ENCODE data around the gene KIAA0408.
A peak's percentile ranks its signal among the peaks of the same experiment; 100 is the strongest.

The KIAA0408 gene

GRCh38 chr6:127459231-127459641 lies at the start of gene KIAA0408:
Gene KIAA0408 (minus strand): TSS chr6:127459389. CDS start chr6:127453981, 5,408 bp downstream.
- FAIRE-seq: no peak
- DNase-seq (ENCODE audit: insufficient read length, low spot score): no peak
- TF ChIP-seq, protein P1, sequence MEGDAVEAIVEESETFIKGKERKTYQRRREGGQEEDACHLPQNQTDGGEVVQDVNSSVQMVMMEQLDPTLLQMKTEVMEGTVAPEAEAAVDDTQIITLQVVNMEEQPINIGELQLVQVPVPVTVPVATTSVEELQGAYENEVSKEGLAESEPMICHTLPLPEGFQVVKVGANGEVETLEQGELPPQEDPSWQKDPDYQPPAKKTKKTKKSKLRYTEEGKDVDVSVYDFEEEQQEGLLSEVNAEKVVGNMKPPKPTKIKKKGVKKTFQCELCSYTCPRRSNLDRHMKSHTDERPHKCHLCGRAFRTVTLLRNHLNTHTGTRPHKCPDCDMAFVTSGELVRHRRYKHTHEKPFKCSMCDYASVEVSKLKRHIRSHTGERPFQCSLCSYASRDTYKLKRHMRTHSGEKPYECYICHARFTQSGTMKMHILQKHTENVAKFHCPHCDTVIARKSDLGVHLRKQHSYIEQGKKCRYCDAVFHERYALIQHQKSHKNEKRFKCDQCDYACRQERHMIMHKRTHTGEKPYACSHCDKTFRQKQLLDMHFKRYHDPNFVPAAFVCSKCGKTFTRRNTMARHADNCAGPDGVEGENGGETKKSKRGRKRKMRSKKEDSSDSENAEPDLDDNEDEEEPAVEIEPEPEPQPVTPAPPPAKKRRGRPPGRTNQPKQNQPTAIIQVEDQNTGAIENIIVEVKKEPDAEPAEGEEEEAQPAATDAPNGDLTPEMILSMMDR (IDR thresholded peaks at IDR 0.05; ENCODE audit: insufficient read depth, missing control alignments): no peak

DNA sequence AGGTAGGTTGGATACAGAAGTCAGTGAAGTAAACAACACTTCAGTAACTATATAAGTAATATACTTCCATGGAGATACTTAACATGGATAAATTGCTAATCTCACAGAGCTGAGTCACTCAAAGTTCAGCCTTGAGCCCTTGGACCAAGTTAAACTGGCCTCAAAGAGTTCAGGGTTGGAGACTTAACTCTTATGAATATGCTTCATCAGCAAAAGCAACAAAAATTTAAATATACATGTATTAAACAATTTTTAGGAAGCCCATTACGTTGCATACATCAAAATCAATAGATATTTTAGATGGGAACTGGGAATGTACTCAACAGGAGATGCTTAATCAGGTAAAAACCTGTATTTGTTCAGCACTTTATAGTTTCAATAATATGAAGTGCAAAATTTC lies 47.7 kb upstream of the KIAA0408 start:
- no peak for FAIRE-seq
- DNase-seq (ENCODE audit: insufficient read length, low spot score): no peak
- TF ChIP-seq, protein P1 (IDR thresholded peaks at IDR 0.05; ENCODE audit: insufficient read depth, missing control alignments): no peak

DNA sequence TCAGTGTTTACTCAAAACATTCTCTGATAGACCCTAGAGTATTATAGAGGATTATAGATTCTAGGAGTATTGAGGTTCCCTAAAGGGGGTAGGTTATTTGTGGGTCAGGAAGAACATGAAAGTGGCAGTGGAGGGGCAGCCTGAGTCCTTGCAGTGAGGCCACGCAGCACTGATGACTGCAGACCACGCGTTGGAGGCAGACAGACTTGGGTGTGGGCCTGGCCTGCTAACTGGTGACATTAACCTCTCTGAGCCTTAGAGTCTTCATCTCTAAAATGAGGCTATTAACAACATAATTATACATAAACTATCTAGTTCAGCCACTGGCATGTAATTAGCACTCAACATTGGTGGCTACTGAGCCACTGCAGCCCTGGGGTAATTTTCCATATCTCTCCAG lies 43.8 kb upstream of the KIAA0408 start:
- no peak for DNase-seq (ENCODE audit: insufficient read length, low spot score)
- TF ChIP-seq, protein P1 (IDR thresholded peaks at IDR 0.05; ENCODE audit: insufficient read depth, missing control alignments): no peak
- FAIRE-seq: no peak

- TF ChIP-seq, protein P1 (IDR thresholded peaks at IDR 0.05; ENCODE audit: insufficient read depth, missing control alignments): no peak
- DNase-seq (ENCODE audit: insufficient read length, low spot score) (no peak), FAIRE-seq (no peak)
Measured at GRCh38 chr6:127497410-127497809, 38.2 kb upstream of the KIAA0408 start.

DNA sequence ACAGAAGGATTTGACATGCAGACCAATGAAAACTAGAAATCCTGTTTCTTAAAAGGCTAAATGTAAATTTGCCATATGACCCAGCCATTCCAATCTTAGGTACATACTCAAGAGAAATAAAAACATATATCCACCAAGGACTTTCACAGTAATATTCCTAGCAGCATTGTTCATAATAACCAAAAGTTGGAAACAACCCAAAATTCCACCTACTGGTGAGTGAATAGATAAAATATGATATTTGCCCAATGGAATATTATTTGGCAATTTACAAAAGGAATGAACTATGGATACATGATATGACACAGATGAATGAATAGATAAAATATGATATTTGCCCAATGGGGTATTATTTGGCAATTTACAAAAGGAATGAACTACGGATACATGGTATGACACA lies 37.3 kb upstream of the KIAA0408 start:
- FAIRE-seq (no peak), DNase-seq (ENCODE audit: insufficient read length, low spot score) (no peak)
- TF ChIP-seq, protein P1 (IDR thresholded peaks at IDR 0.05; ENCODE audit: insufficient read depth, missing control alignments): no peak

DNA sequence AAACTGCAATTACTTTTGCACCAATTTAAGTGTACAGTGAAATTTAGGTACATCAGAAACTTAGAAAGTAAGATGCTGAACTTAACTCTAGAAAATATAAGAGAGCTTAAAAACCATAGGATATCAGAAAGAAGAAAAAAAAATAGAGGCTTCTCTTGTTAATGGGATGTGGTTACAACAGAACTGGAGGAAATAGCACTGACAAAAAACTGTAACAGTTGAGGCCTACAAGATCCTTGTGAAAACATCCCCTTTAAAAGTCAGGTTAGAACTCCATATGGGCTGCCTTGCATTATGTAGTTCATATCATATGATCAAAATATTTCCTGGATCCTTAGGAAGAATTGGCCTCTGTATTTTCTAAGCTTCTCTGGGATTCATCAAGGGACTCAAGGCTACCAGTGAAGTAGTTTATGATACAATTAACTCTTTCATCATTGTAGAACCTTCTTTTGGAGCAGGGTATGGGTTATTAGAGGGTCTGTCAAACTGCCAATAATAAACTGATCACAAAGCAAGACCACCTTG lies 35.1 kb upstream of the KIAA0408 start:
- DNase-seq (ENCODE audit: insufficient read length, low spot score) (no peak), FAIRE-seq (peak; percentile 67)
- TF ChIP-seq, protein P1 (IDR thresholded peaks at IDR 0.05; ENCODE audit: insufficient read depth, missing control alignments): no peak

DNA sequence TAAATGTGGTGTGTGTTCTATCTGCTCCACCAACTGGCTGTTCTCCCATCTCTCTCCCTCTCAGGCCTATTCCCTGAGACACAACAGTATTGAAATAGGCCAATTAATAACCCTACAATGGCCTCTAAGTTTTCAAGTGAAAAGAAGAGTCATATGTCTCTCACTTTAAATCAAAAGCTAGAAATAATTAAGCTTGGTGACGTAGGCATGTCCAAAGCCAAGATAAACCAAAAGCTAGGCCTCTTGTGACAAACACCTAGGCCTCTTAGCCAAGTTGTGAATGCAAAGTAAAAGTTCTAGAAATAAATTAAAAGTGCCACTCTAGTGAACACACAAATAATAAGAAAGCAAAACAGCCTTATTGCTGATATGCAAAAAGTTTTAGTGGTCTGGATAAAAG lies 30.1 kb upstream of the KIAA0408 start:
- TF ChIP-seq, protein P1 (IDR thresholded peaks at IDR 0.05; ENCODE audit: insufficient read depth, missing control alignments): no peak
- no peak for DNase-seq (ENCODE audit: insufficient read length, low spot score)
- no peak for FAIRE-seq

Data from D721Med (cell line).